Measurements from ENCODE around the gene PDLIM5.

The PDLIM5 gene

GRCh38 chr4:94648699-94649098, 197.0 kb downstream of the PDLIM5 start:
- no peak for TF ChIP-seq CTCF (IDR thresholded peaks at IDR 0.05)

DNA sequence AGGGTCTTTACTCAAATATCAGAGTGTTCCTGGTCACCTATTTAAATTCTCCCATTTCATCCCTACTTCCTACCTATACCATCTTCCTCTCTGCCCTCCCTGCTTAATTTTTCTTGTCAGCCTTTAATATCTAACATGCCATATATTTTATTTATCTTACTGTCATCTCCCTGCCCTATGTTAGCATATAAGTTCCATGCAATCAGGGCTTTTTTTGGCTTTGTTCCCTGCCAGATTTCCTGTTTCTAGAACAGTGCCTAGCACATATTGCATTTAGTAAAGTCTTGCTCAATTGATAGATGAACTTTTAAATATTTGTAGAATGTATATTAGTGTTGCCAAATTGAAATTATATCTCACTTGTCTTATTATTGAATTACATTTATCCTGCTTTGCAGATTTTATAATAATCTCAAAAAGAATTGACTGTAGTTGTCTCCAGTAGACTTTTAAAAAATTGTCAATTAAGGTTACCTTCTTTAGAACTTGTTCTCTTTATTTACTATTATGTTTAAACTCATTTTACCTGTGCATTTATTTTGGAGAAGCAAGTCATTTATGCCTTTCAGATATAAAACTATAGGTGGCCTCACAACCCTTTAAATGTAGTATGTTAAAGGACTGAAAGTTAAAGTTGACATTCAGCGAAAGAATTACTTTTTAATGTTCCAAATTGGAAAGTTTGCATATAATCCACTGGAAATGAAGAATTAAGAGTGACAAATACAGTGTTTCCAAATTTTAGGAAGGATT, 197.8 kb downstream of the PDLIM5 start:
- no peak for TF ChIP-seq CTCF (IDR thresholded peaks at IDR 0.05)

DNA sequence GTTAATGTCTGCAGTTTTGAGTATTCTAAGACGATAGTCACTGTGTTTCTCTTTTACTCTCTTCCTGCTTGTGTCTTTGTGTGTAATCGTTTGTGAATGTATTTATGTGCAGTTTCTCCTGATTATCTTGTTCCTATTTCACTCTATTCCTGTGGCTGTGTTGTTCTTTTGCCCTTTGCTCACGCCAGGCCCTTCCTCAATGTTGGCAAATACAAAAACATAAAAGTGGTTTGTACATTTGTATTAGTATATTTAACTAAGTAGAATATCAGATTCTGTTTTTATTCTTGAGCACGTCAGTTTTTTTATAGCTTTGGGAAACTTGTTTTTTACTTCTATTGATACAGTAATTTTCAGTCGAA, 198.4 kb downstream of the PDLIM5 start:
- TF ChIP-seq CTCF (IDR thresholded peaks at IDR 0.05) = no peak

GRCh38 chr4:94650690-94651089, 198.9 kb downstream of the PDLIM5 start:
- no peak for TF ChIP-seq CTCF (IDR thresholded peaks at IDR 0.05)

GRCh38 chr4:94653095-94653649, 201.4 kb downstream of the PDLIM5 start:
- no peak for TF ChIP-seq CTCF (IDR thresholded peaks at IDR 0.05)

GRCh38 chr4:94653984-94654609, 202.4 kb downstream of the PDLIM5 start:
- TF ChIP-seq CTCF (IDR thresholded peaks at IDR 0.05) = no peak

DNA sequence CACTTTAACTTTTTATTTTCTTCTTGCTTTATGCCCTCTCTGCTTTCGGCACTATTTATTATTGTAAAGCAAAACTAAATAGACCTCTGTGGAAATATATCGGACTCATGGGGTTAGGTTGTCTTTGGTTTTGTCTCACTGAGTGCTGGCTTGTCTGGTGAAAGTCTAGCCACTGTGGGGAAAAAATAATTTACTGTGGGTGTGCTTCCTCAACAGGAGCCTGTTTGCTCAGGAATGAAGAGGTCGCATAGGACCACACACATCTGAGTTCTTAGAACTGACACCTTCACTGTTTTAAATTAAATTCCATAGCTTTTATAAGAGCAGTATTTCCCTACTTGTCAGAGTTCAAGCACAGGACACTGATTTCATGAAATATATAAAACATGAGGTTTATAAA, 203.0 kb downstream of the PDLIM5 start:
- TF ChIP-seq CTCF (IDR thresholded peaks at IDR 0.05) = no peak
